IMR-90 (cell line): ENCODE data around the gene HNF1B.

Experiments
- BHLHE40 ChIP-seq: fragments of 150-350 bp; IDR thresholded peaks from 2 replicates; pipeline ENCODE4 v1.6.1; 2016; ENCODE audit warnings: mild to moderate bottlenecking, low read depth, low read length
- CEBPB ChIP-seq: IDR thresholded peaks from 2 replicates; pipeline ENCODE4 v1.6.1; 2012; ENCODE audit warnings: low read depth, low read length, improper control_type of control experiment
- CTCF ChIP-seq: conservative IDR thresholded peaks from 2 replicates; pipeline ENCODE4 v1.5.1; 2012; ENCODE audit warnings: mild to moderate bottlenecking, low read depth, low read length, improper control_type of control experiment
- ELK1 ChIP-seq: fragments of 150-350 bp; IDR thresholded peaks from 2 replicates; pipeline ENCODE4 v1.6.1; 2016; ENCODE audit warnings: low read depth, mild to moderate bottlenecking, low read length, moderate library complexity, borderline replicate concordance
- FOS ChIP-seq: fragments of 150-350 bp; IDR thresholded peaks from 2 replicates; pipeline ENCODE4 v1.6.1; 2016; ENCODE audit warnings: low read depth, low read length
- MAFK ChIP-seq: IDR thresholded peaks from 2 replicates; pipeline ENCODE4 v1.6.1; 2012; ENCODE audit warnings: low read depth, low read length, improper control_type of control experiment
- MAZ ChIP-seq: IDR thresholded peaks from 2 replicates; pipeline ENCODE4 v1.6.1; 2012; ENCODE audit warnings: low read depth, mild to moderate bottlenecking, low read length, improper control_type of control experiment, moderate library complexity, borderline replicate concordance
- MXI1 ChIP-seq: IDR thresholded peaks from 2 replicates; pipeline ENCODE4 v1.6.1; 2012; ENCODE audit warnings: low read depth, mild to moderate bottlenecking, low read length, moderate library complexity, borderline replicate concordance
- POLR2A ChIP-seq: IDR thresholded peaks from 2 replicates; pipeline ENCODE4 v1.6.1; 2012; ENCODE audit warnings: mild to moderate bottlenecking, low read depth, low read length
- RFX5 ChIP-seq: IDR thresholded peaks from 2 replicates; pipeline ENCODE4 v1.8.0; 2012; ENCODE audit warnings: low read depth, mild to moderate bottlenecking, low read length, moderate library complexity
- USF2 ChIP-seq: fragments of 150-350 bp; IDR thresholded peaks from 2 replicates; pipeline ENCODE4 v1.6.1; 2017; ENCODE audit warnings: mild to moderate bottlenecking, antibody characterized with exemption, low read length, low read depth

GRCh38 chr17:37752482-37752881 is 7.6 kb upstream of the HNF1B start:
- TF ChIP-seq CEBPB: no peak
- no peak for TF ChIP-seq POLR2A
- no peak for TF ChIP-seq CTCF
- no peak for TF ChIP-seq RFX5
- no peak for TF ChIP-seq FOS
- no peak for TF ChIP-seq MAFK
- TF ChIP-seq MAZ: no peak
- TF ChIP-seq USF2: no peak
- TF ChIP-seq ELK1: no peak
- TF ChIP-seq MXI1: no peak
- no peak for TF ChIP-seq BHLHE40
